ENCODE measurements around the gene DHCR7. TPM values are rescaled to one million over a fixed set of nuclear protein-coding genes. Genes with fewer than 3 reads are reported as not detected.

The DHCR7 gene
- polyA plus RNA-seq, 1 donor from 2014 or later: 30.1 TPM

- no peaks in the 10 kb centered on the region for H3K9me3 ChIP-seq (ENCODE audit: low read length)
- no peak for TF ChIP-seq CTCF (IDR thresholded peaks at IDR 0.05; ENCODE audit: poor library complexity, severe bottlenecking)
Observed at GRCh38 chr11:71391796-71392195, 56.4 kb downstream of the DHCR7 start.

GRCh38 chr11:71391352-71391751, 56.8 kb downstream of the DHCR7 start:
- H4K20me1 ChIP-seq (ENCODE audit: insufficient read depth): no peaks in the 10 kb centered on the region
- H2AFZ ChIP-seq (ENCODE audit: low read depth, low read length): no peak overlapping the region
- H3K4me2 ChIP-seq (ENCODE audit: low read length): no peak overlapping the region
- H3K79me2 ChIP-seq (replicated peaks; ENCODE audit: insufficient read depth, low read length): no peaks in the 10 kb centered on the region
- no peak overlapping the region for H3K9ac ChIP-seq (ENCODE audit: low read length)
- no peak for TF ChIP-seq RAD21 (conservative IDR thresholded peaks at IDR 0.05)
- TF ChIP-seq SMC3 (conservative IDR thresholded peaks at IDR 0.05; ENCODE audit: poor library complexity): no peak
- no peak for TF ChIP-seq POLR2AphosphoS5 (IDR thresholded peaks at IDR 0.05)
- TF ChIP-seq TAF1 (IDR thresholded peaks at IDR 0.05; ENCODE audit: low read depth): no peak
- no peak overlapping the region for H3K4me3 ChIP-seq (ENCODE audit: low read length)
- H3K27me3 ChIP-seq (ENCODE audit: insufficient read depth, low read depth, low read length): no peaks in the 10 kb centered on the region
- H3K9me2 ChIP-seq (ENCODE audit: insufficient read depth, low read length): no peaks in the 10 kb centered on the region
- no peaks in the 10 kb centered on the region for H3F3A ChIP-seq (ENCODE audit: insufficient read depth, low read length, poor library complexity, severe bottlenecking)
- H3K36me3 ChIP-seq (ENCODE audit: insufficient read depth, low read length): no peaks in the 10 kb centered on the region
- no peak overlapping the region for H3K27ac ChIP-seq (ENCODE audit: low read length)
- no peaks in the 10 kb centered on the region for H3K9me3 ChIP-seq (ENCODE audit: low read length)

More at GRCh38 chr11:71391796-71392195, 56.4 kb downstream of the DHCR7 start:
- Histone ChIP-seq H3K36me3 (ENCODE audit: insufficient read depth, low read length) (no peaks in the 10 kb centered on the region), H3K4me2 (ENCODE audit: low read length) (no peak overlapping the region), H3K4me3 (ENCODE audit: low read length) (no peak overlapping the region), H3K27me3 (ENCODE audit: insufficient read depth, low read depth, low read length) (no peaks in the 10 kb centered on the region), H3K27ac (ENCODE audit: low read length) (no peak overlapping the region), H3F3A (ENCODE audit: insufficient read depth, low read length, poor library complexity, severe bottlenecking) (no peaks in the 10 kb centered on the region), H3K9ac (ENCODE audit: low read length) (no peak overlapping the region), H3K79me2 (replicated peaks; ENCODE audit: insufficient read depth, low read length) (no peaks in the 10 kb centered on the region), H2AFZ (ENCODE audit: low read depth, low read length) (no peak overlapping the region), H4K20me1 (ENCODE audit: insufficient read depth) (no peaks in the 10 kb centered on the region), H3K9me2 (ENCODE audit: insufficient read depth, low read length) (no peaks in the 10 kb centered on the region)

GRCh38 chr11:71388637-71389235, 59.5 kb downstream of the DHCR7 start:
- Histone ChIP-seq H3K27ac (ENCODE audit: low read length) (no peak overlapping the region), H3K79me2 (replicated peaks; ENCODE audit: insufficient read depth, low read length) (no peaks in the 10 kb centered on the region), H3K4me3 (ENCODE audit: low read length) (no peak overlapping the region), H3K36me3 (ENCODE audit: insufficient read depth, low read length) (no peaks in the 10 kb centered on the region), H3K9ac (ENCODE audit: low read length) (no peak overlapping the region), H3K9me3 (ENCODE audit: low read length) (no peaks in the 10 kb centered on the region), H2AFZ (ENCODE audit: low read depth, low read length) (no peak overlapping the region), H3K27me3 (ENCODE audit: insufficient read depth, low read depth, low read length) (no peaks in the 10 kb centered on the region), H4K20me1 (ENCODE audit: insufficient read depth) (no peaks in the 10 kb centered on the region), H3F3A (ENCODE audit: insufficient read depth, low read length, poor library complexity, severe bottlenecking) (no peaks in the 10 kb centered on the region), H3K4me2 (ENCODE audit: low read length) (no peak overlapping the region), H3K9me2 (ENCODE audit: insufficient read depth, low read length) (no peaks in the 10 kb centered on the region)
- TF ChIP-seq CTCF (IDR thresholded peaks at IDR 0.05; ENCODE audit: poor library complexity, severe bottlenecking): no peak
